ENCODE results near the gene ROGDI.

The ROGDI gene

GRCh38 chr16:4748682-4749411 is 53.6 kb downstream of the ROGDI start:
- TF ChIP-seq, protein P1, sequence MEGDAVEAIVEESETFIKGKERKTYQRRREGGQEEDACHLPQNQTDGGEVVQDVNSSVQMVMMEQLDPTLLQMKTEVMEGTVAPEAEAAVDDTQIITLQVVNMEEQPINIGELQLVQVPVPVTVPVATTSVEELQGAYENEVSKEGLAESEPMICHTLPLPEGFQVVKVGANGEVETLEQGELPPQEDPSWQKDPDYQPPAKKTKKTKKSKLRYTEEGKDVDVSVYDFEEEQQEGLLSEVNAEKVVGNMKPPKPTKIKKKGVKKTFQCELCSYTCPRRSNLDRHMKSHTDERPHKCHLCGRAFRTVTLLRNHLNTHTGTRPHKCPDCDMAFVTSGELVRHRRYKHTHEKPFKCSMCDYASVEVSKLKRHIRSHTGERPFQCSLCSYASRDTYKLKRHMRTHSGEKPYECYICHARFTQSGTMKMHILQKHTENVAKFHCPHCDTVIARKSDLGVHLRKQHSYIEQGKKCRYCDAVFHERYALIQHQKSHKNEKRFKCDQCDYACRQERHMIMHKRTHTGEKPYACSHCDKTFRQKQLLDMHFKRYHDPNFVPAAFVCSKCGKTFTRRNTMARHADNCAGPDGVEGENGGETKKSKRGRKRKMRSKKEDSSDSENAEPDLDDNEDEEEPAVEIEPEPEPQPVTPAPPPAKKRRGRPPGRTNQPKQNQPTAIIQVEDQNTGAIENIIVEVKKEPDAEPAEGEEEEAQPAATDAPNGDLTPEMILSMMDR (IDR thresholded peaks at IDR 0.05), result no peak

- TF ChIP-seq, protein P1 (IDR thresholded peaks at IDR 0.05), result no peak
These were observed 54.3 kb downstream of the ROGDI start for GRCh38 chr16:4747906-4748681.

DNA sequence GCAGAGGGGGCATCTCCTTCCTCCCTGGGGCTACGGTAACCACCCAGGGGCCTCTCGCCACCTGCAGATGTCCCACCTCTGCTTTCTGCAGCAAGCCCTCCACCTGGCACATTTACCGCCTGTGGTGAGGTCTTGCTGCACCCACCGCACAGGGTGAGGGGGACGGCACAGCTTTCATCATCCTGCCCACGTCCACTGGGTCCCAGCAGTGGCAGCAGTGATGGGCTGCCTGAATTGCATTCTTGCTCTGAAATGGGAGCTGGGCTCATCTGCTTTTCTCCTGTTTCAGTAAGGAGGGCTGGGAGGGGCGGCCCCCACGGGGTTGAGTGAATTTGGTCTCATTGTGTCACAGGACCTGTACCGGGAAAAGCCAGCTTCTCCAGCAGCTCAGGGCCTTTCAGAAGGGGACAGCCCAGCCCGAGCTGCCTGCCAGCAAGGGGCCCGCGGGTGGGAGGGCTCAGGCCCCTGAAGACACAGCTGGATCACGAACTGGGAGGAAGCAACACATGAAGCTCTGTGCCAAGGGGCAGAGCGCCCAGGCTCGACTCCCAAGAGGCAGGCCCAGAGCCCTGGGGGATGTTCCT is 55.4 kb downstream of the ROGDI start:
- TF ChIP-seq, protein P1 (IDR thresholded peaks at IDR 0.05), result no peak

Measured in LNCAP (cell line).